GM18873 (cell line): ENCODE results near the gene OR2V1.
"Not testable (repeated sequence)": the region's sequence is repeated elsewhere in the genome, so short reads cannot be mapped to it uniquely, and the experiment has no call there.

Experiments
- ATAC-seq: cut with Tn5 transposase; IDR thresholded peaks from one replicate; pipeline ENCODE4 v1.9.1; 2021; ENCODE audit warnings: mild to moderate bottlenecking, moderate library complexity, moderate number of reproducible peaks; ENCODE audit not compliant: unreplicated experiment, low FRiP score

The OR2V1 gene

DNA sequence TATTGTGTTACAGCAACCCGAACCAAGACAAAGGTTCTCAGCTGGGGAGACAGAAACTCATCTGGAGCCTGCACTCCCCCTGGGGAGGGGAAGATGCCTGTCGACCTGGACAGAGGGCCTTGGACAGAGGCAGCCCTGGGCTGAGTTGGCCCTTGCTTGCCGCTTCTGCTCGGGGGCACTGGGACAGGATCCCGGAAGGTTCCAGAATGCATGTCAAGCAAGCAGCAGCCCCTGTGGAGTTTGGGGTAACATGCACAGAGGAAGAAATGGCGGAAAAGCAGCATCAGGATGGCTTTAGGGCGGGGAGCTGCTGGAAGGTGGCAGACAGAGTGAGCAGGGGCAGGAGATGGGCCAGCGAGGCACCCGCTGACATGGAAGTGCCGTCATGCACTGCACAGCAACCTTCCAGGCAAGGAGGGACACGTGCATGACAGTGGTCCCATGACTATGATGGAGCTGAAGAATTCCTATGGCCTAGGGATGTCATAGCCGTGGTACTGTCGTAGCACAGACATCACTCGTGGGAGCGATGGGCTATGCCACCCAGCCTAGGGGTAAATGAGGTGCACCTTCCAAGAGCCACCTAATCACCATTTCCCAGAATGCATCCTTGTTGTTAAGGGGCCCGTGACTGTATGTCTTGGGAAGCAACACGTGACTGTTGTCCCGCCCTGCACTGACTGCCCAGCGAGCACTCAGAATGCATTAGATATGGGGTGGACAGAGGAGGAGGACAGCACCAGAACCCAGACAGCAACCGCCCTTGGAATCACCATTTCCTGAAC is 26.2 kb downstream of the OR2V1 start:
- not testable (repeated sequence) for ATAC-seq

DNA sequence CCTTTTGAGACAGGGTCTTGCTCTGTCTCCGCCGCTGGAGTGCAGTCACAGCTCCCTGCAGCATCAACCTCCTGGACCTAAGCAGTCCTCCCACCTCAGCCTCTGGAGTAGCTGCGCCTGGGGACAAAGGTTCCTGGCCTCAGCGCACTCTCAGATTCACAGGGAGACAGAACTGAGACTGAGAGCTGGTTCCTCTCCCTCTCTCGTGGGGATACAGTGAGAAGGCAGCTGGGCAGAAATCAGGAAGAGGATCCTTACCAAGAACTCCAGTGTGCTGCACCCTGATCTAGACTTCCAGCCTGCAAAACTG is 26.8 kb downstream of the OR2V1 start:
- ATAC-seq: not testable (repeated sequence)

DNA sequence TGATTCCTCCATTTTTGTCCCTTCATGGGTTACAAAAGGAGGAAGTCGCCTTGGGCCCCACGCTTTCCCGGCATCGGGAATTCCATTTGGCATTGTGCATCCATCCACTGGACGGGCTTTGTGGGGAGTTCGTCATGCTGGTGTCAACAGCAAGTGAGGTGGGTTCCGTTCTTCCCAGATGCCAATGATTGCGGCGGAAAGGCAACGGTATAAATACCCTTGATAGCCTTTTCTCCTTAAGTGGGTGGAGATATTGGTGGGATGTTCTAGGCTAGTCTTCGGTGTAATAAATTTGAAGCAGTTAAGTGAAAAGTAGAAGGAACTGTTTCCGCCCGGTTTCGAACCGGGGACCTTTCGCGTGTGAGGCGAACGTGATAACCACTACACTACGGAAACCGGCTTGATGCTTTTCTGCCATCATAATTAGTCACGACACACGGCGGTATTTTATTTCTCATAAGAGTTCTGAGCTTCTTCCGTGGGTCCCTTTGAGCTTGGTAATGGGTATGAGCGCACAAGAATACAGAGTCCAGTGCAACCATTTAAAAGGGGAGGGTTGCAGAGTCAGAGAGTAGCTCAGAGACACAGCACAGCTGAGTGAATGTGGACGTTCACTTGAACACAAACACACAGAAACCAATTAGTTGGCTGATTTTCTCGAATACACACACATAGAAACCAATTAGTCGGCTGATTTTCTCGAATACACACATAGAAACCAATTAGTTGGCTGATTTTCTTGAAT is 28.9 kb downstream of the OR2V1 start:
- ATAC-seq: not testable (repeated sequence)

DNA sequence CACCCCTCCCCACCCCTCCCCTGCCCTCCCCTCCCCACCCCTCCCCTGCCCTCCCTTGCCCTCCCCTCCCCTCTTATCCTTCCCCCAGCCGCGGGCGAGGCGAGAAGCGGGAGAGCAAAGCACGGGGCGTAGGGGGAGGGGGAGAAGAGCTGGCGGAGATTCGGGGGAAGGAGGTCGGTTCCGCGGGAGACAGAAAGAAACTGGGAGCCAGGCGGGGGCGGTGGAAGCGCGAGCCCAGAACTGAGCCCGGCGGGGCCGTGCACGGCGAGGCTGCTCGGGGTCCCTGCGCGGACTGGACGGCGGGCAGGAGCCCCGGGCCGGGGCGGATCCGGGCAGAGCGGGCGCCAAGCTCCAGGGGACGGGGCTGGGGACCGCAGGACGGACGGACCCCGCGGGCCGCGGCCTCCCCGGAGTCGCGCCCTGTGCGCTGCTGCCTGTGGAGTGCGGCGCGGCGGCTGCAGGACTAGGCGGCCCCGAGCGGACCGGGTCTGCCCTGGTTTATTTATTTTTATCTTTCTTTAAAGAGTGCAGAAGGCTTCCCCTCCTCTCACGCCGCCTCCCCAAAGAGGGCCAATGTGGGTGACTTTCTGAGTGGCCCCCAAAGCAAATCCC is 29.8 kb downstream of the OR2V1 start:
- ATAC-seq: not testable (repeated sequence)

DNA sequence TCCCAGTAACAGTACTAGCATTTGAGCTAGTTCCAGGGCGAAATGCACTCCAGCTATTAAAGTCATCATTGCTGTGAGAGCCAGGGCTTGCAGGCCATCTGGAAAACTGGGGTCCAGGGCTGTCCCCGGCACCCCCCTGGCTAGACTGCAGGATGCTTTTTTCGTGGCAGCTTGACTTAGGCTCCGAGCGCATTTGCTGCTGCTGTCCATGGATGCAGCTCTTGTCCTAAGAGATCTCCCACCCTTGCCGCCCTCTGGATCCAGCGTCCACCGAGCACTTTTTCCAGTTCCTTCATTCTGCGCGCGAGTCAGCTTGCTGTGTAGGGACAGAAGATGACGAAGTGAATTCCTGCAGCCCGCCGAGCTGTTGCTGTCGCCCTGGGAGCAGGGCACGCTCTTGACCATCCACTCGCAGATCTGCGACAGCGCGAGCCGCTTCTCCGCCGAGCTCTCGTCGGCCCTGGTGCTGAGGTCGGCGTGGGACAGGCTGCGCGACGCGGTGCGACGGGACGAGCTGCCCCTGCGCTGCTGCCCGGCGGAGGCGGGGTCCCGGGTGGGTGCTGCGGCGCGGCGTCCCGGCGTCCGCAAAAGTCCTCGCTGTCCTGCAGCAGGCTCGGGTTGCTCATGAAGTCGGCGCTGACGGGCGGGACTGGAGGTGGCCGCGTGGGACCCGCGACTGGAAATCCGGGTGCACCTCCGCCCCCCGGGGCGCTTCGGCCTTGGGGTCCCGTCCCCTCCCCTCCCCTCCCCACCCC is 30.7 kb downstream of the OR2V1 start:
- ATAC-seq: no peak

DNA sequence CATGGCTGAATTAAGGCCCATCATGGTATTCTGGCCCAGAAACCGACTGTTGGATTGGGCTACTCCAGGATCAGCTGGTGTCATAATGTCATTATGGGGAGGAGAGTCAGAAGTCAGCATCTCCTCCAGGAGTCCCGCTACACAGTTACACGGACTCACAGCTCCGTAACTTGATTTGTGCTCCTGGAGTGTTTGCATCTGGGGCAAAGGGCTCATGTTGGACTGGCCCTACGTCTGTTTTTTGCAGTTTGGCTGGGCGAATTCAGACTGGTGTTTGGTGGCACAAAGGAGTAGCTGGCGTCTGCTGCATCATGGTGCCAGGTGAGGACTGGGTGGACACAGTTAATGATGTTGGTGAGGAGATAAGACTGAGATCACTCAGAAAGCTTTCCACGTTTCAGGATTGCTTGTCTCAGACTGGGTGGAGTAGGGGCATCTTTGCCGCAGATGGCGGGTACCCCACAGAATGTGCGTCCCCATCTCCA is 31.3 kb downstream of the OR2V1 start:
- no peak for ATAC-seq

DNA sequence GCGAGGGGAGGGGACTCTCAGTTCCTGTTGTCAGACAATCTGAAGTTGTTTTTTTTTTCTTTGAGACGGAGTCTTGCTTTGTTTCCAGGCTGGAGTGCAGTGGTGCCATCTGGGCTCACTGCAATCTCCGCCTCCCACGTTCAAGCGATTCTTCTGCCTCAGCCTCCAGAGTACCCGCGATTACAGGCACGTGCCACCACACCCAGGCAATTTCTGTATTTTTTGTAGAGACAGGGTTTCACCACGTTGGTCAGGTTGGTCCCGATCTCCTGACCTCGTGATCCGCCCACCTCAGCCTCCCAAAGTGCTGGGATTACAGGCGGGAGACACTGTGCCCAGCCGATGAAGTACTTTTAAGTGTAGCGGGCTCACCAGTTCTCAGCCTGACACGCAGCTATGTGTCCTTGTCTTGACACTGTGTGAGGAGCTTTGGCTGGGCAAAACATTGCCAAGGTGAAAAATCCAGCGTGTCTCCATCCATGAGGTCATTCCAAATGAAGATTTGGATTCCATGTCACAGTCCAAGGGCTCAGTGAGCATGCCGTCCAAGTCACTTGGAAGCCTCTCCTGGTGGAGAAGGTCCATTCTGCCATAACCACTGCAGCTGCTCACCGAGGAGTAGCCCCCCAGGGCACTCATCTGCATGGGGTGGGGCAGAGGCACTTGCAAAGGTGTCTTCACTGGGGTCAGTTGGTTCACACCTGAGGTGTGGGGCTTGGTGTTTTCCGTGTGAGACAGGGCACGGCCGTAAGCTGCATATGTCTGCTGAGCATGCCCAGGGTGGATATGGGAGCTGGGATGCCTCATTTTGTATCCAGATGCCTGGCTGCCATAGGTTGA is 32.0 kb downstream of the OR2V1 start:
- no peak for ATAC-seq

DNA sequence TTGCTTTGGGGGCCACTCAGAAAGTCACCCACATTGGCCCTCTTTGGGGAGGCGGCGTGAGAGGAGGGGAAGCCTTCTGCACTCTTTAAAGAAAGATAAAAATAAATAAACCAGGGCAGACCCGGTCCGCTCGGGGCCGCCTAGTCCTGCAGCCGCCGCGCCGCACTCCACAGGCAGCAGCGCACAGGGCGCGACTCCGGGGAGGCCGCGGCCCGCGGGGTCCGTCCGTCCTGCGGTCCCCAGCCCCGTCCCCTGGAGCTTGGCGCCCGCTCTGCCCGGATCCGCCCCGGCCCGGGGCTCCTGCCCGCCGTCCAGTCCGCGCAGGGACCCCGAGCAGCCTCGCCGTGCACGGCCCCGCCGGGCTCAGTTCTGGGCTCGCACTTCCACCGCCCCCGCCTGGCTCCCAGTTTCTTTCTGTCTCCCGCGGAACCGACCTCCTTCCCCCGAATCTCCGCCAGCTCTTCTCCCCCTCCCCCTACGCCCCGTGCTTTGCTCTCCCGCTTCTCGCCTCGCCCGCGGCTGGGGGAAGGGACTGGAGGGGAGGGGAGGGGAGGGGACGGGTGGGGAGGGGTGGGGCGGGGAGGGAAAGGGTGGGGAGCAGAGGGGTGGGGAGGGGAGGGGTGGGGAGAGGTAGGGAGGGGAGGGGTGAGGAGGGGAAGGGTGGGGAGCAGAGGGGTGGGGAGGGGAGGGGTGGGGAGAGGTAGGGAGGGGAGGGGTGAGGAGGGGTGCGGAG is 33.0 kb downstream of the OR2V1 start:
- ATAC-seq: not testable (repeated sequence)

DNA sequence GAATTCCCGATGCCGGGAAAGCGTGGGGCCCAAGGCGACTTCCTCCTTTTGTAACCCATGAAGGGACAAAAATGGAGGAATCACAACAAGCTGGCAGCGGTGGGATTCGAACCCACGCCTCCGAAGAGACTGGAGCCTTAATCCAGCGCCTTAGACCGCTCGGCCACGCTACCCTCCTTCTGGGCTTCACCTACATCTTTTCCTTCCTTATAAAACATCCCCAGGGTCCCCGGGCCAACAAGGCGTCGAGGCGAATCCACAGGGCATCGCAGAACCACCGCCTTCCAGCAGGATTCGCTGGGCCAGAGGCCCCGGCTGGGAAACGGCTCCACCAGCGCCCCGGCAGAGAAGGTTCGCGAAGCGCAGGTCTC is 33.6 kb downstream of the OR2V1 start:
- not testable (repeated sequence) for ATAC-seq

DNA sequence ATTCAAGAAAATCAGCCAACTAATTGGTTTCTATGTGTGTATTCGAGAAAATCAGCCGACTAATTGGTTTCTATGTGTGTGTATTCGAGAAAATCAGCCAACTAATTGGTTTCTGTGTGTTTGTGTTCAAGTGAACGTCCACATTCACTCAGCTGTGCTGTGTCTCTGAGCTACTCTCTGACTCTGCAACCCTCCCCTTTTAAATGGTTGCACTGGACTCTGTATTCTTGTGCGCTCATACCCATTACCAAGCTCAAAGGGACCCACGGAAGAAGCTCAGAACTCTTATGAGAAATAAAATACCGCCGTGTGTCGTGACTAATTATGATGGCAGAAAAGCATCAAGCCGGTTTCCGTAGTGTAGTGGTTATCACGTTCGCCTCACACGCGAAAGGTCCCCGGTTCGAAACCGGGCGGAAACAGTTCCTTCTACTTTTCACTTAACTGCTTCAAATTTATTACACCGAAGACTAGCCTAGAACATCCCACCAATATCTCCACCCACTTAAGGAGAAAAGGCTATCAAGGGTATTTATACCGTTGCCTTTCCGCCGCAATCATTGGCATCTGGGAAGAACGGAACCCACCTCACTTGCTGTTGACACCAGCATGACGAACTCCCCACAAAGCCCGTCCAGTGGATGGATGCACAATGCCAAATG is 34.1 kb downstream of the OR2V1 start:
- not testable (repeated sequence) for ATAC-seq

DNA sequence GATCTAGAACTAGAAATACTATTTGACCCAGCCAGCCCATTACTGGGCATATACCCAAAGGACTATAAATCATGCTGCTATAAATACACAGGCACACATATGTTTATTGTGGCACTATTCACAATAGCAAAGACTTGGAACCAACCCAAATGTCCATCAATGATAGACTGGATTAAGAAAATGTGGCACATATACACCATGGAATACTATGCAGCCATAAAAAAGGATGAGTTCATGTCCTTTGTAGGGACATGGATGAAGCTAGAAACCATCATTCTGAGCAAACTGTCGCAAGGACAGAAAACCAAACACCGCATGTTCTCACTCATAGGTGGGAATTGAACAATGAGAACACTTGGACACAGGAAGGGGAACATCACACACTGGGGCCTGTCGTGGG is 35.8 kb downstream of the OR2V1 start:
- ATAC-seq: not testable (repeated sequence)

DNA sequence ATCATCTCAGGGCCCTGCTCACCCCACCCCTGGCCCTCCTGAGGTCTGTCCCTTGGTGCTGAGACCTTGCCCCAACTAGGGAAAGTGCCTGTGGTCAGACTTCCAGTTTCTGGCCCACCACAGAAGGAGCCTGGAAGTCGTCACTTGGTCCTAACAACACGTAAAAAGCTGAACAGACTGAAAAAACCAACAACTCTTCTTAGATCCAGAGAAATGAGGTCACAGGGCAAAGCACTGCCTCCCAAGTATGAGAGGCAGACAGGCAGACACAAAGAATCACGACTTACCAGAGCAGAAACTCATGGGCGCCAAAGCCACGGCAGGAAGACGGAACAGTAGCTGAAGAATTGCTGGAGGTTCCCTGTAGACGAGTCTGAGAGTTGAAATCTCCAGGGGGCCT is 38.5 kb downstream of the OR2V1 start:
- no peak for ATAC-seq

DNA sequence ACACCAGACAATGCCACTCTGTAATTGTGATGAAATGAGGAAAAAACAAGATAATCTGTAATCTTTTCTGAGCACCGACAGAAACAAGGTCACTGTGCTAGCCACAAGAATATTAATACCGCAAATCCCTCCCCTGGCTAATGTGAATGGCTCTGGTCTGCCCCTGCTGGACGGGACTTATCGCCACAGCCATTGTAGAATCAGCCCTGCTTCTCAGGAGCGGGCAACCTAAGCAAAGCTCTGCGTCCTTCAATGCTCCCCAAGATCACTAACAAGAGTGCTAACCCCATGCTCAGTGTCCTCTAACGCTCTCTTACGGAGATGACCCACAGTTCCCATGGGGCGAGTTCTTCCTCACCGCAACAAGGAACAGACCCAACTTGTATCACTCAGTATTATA is 42.7 kb downstream of the OR2V1 start:
- no peak for ATAC-seq

DNA sequence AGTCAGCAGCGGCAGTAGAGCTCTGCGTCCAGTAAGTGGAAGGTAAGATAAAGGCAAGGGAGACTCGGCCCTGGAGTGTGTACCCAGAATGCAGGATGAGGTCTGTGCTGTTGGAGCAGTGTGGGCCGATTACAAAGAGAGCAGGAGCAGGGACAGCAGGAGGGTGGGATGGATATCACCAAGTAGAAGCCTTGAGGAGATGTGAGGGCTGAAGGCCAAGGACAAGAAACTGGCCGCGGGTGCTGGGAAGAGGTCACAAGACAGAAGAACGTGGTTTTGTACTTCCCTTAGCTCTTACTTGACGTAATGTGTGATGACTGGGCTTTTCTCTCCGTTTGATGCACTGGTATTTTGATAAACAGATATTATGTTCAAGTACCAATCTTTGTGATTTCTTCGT is 43.7 kb downstream of the OR2V1 start:
- no peak for ATAC-seq

DNA sequence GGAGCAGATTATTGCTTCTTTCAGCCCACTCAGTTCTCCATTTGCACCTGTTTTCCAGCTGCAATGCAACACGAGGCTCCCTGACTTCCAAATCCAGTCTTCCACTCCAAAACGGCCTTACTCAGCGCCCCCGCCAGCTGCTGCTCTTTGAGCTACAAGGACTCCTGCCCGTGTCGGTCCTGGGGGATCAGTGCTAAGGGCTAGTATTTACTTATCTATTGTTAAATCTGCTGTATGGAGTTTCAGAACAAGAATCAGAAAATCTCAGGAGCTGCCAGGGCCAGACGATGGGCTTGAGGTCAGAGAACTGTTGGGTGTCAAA is 44.1 kb downstream of the OR2V1 start:
- no peak for ATAC-seq

DNA sequence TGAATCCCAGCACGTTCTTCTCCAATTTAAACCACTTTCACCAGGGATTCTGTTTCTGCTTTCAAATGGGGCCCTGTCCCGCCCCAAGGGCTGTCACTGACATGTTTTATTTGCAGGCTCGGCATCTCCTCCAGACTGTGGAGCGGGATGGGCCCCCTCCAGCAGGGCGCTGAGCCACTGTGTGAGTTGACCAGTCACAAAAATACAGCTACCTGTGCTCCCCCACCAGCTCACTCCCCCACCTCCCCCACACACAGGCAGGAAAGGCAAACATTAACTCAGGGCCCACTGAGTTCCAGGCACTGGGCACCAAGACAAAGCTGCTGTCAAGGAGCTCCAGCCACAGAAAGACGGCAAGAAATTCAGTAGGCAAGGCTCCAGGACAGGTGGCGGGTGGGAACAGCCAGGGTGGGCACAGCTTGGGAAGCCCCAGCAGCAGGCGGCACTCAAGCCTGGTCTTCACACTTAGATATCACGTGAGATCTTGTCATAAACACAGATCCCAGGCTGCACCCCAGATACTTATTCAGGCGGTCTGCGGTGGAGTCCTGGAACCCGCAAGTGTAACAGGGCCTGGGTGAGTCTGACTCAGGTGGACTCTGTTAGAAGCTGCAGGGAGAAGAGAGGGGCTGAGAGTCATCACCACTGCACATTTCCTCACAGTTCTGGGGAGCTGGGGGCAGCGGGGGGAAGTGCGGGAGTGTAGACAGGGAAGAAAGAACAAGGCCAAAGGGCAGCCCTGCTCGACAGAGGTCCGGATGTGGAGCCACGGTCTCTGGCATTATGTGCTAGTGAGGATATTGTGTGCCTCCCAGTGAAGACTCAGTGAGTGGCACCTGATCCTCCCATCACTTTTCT is 44.7 kb downstream of the OR2V1 start:
- no peak for ATAC-seq

DNA sequence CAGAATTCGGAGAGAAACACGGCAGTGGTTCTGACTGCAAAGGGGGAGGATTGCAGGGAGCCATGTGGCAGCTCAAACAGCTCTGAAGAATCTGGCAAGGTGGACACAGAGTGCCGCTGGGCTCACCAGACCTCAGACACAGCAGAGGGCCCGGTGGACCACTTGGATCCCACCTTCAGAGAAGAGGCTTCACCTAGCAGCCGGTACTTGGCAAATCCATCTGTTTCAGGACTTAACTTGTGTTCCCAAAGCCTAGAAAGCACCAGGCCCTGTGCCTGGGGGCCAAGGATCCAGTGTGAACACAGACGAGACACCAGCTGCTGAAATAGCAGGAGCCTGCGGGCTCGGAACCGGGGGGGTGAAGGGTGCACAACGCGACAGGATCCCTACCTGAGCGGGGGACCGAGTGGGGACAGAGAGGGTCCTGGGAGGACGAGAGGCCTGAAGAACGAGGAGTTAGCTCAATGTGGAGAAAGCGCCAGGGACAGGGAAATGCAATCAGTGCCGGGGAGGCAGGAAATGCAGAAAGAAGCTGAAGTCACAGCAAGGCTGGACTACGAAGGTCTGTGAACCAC is 46.3 kb downstream of the OR2V1 start:
- ATAC-seq: no peak

DNA sequence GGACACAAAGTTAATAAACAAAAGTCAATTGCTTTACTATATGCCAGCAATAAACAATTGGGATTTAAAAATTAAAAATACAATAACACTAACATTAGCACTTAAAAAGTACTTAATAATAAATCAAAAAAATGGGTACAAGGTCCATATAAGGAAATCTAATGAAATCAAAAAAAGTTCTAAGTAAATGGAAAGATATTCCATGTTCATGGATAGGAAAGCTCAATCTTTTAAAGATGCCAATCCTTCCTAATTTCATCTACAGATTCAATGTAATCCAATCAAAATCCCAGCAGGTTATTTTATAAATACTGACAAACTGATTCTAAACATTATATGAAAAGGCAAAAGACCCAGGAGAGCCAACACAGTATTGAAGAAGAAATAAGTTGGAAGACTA is 49.0 kb downstream of the OR2V1 start:
- ATAC-seq: no peak
